ENCODE results near the gene HIRA.

HIRA gene

GRCh38 chr22:19422440-19423301, 8.9 kb downstream of the HIRA start:
- H3K4me3 ChIP-seq (ENCODE audit: control insufficient read depth, low read depth, low read length) = no peak overlapping the region
- DNase-seq (ENCODE audit: low read depth) = no peak
- TF ChIP-seq CTCF (IDR thresholded peaks at IDR 0.05; ENCODE audit: control insufficient read depth, insufficient read depth, low read depth, low read length, missing control alignments) = no peak

GRCh38 chr22:19420321-19420720, 11.2 kb downstream of the HIRA start:
- H3K4me3 ChIP-seq (ENCODE audit: control insufficient read depth, low read depth, low read length) = no peak overlapping the region
- no peak for TF ChIP-seq CTCF (IDR thresholded peaks at IDR 0.05; ENCODE audit: control insufficient read depth, insufficient read depth, low read depth, low read length, missing control alignments)
- no peak for DNase-seq (ENCODE audit: low read depth)

- H3K4me3 ChIP-seq (ENCODE audit: control insufficient read depth, low read depth, low read length) = no peak overlapping the region
- no peak for DNase-seq (ENCODE audit: low read depth)
These were observed 11.9 kb downstream of the HIRA start for GRCh38 chr22:19419464-19420178.

GRCh38 chr22:19419086-19419463, 12.5 kb downstream of the HIRA start:
- no peak for TF ChIP-seq CTCF (IDR thresholded peaks at IDR 0.05; ENCODE audit: control insufficient read depth, insufficient read depth, low read depth, low read length, missing control alignments)
- no peak for DNase-seq (ENCODE audit: low read depth)
- H3K4me3 ChIP-seq (ENCODE audit: control insufficient read depth, low read depth, low read length) = no peak overlapping the region

More at GRCh38 chr22:19419464-19420178, 11.9 kb downstream of the HIRA start:
- no peak for TF ChIP-seq CTCF (IDR thresholded peaks at IDR 0.05; ENCODE audit: control insufficient read depth, insufficient read depth, low read depth, low read length, missing control alignments)

- TF ChIP-seq CTCF (IDR thresholded peaks at IDR 0.05; ENCODE audit: control insufficient read depth, insufficient read depth, low read depth, low read length, missing control alignments) = no peak
- no peak for DNase-seq (ENCODE audit: low read depth)
- H3K4me3 ChIP-seq (ENCODE audit: control insufficient read depth, low read depth, low read length) = no peak overlapping the region
These were observed 18.6 kb downstream of the HIRA start for GRCh38 chr22:19412923-19413322.

GRCh38 chr22:19412478-19412877, 19.1 kb downstream of the HIRA start:
- DNase-seq (ENCODE audit: low read depth) = no peak
- TF ChIP-seq CTCF (IDR thresholded peaks at IDR 0.05; ENCODE audit: control insufficient read depth, insufficient read depth, low read depth, low read length, missing control alignments) = no peak
- no peak overlapping the region for H3K4me3 ChIP-seq (ENCODE audit: control insufficient read depth, low read depth, low read length)
